Mammary epithelial cell (primary cell): Measurements from ENCODE around the gene IQSEC1.

Source experiments
- CTCF ChIP-seq, 2 donors: IDR thresholded peaks in 1 of 2; conservative IDR thresholded peaks in 1 of 2; 2 replicates each; pipeline ENCODE4 v1.5.1; 2011 to 2012; ENCODE audit warnings: inconsistent platforms in 2 of 2, low read length in 2 of 2, mild to moderate bottlenecking in 2 of 2, control low read depth in 1 of 2, low read depth in 1 of 2; ENCODE audit not compliant: insufficient read depth in 1 of 2; ENCODE audit errors: extremely low read depth in 1 of 2
- EZH2 ChIP-seq: IDR thresholded peaks from 2 replicates; pipeline ENCODE4 v1.6.1; 2012; ENCODE audit warnings: low read length, inconsistent platforms, borderline replicate concordance

- TF ChIP-seq CTCF (conservative IDR thresholded peaks at IDR 0.05 in 1 of 2, IDR thresholded peaks at IDR 0.05 in 1 of 2; ENCODE audit: extremely low read depth in 1 of 2, insufficient read depth in 1 of 2, low read depth in 1 of 2, low read length in 2 of 2) (no peak), EZH2 (no peak)
Observed at GRCh38 chr3:13013151-13013561, 60.1 kb downstream of the IQSEC1 start.
